ENCODE results near the gene RGL3.

DNA sequence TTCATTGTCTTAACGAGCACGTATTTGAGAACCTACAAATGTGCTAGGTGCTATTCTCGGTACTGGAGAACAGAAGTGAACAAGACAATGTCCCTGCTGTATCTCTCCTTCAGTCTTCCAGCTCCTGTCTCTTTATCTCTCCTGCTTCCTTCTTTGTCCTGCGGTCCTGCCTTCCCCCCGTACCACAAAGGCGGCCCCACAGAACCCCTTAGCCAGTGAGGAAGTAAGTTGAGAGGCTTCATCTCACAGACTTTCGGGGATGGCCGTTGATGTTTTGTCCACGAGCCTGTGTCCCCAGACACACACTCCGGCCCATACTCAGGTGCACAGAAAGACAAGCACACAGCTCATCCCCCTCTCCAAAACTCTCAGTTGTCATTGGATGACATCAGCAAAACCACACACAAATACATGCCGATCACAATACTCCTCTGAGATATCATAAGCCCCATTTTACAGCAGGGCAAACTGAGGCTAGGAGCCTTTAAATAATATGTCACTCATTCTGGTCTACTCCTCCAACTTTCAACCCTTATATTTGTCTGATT, 45.2 kb downstream of the RGL3 start:
- TF ChIP-seq, protein P1, sequence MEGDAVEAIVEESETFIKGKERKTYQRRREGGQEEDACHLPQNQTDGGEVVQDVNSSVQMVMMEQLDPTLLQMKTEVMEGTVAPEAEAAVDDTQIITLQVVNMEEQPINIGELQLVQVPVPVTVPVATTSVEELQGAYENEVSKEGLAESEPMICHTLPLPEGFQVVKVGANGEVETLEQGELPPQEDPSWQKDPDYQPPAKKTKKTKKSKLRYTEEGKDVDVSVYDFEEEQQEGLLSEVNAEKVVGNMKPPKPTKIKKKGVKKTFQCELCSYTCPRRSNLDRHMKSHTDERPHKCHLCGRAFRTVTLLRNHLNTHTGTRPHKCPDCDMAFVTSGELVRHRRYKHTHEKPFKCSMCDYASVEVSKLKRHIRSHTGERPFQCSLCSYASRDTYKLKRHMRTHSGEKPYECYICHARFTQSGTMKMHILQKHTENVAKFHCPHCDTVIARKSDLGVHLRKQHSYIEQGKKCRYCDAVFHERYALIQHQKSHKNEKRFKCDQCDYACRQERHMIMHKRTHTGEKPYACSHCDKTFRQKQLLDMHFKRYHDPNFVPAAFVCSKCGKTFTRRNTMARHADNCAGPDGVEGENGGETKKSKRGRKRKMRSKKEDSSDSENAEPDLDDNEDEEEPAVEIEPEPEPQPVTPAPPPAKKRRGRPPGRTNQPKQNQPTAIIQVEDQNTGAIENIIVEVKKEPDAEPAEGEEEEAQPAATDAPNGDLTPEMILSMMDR (IDR thresholded peaks at IDR 0.05 in 2 of 3, conservative IDR thresholded peaks at IDR 0.05 in 1 of 3; ENCODE audit: insufficient read depth in 2 of 3, low read depth in 1 of 3, low read length in 3 of 3): no peak
- TF ChIP-seq GATA2 (CRISPR knock-in tag; IDR thresholded peaks at IDR 0.05): no peak
